Brain microvascular endothelial cell (primary cell): Measurements from ENCODE around the gene COL23A1.

Experiments used
- DNase-seq: peaks from one replicate; pipeline ENCODE4 v3.0.0-alpha.2; 2020
- H3K27ac ChIP-seq: fragments of 250-450 bp; sonication (Bioruptor Pico); 2 replicates; pipeline ENCODE4 v1.5.1; 2020; ENCODE audit warnings: mild to moderate bottlenecking, moderate library complexity
- H3K27me3 ChIP-seq: fragments of 250-450 bp; sonication (Bioruptor Pico); replicated peaks from 2 replicates; pipeline ENCODE4 v1.5.1; 2020; ENCODE audit warnings: mild to moderate bottlenecking
- H3K36me3 ChIP-seq: fragments of 250-450 bp; sonication (Bioruptor Pico); replicated peaks from 2 replicates; pipeline ENCODE4 v1.5.1; 2020; ENCODE audit warnings: mild to moderate bottlenecking
- H3K4me3 ChIP-seq: 2 replicates; pipeline ENCODE4 v1.5.1; 2011; ENCODE audit warnings: low read depth, mild to moderate bottlenecking, control low read depth, low read length, moderate library complexity
- in situ Hi-C: cut with HindIII; loops from 2 replicates; pipeline ENCODE4 v1.10.0; 2017; ENCODE audit warnings: low sequenced_read_pairs, low pct_ligation_motif_present
- TF ChIP-seq, protein P1 (sequence below): IDR thresholded peaks from 2 replicates; pipeline ENCODE4 v1.5.1; 2011; ENCODE audit warnings: low read depth, mild to moderate bottlenecking, moderate library complexity, low read length, control low read depth, inconsistent platforms; ENCODE audit errors: missing control alignments

The COL23A1 gene

DNA sequence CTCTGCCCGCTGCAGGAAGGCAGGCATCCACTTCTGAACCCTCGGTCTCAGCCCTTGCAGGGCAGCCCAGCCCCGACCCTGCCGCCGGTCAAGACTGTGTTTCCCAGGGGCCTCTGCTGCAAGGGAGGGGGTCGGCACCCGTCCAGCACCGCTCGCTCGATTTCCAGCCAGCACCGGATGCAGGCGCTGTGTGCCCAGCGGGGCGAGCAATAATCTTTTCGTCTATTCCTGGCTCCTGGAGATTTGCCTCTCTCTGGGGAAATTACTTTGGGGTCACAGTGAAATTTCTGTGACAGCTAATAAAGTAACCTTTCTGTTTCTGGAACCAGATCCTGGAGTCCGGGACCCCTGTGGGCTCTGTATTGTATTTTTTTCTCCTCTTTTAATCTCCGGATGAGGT, 155.3 kb downstream of the COL23A1 start:
- no peak for DNase-seq
- H3K27me3 ChIP-seq = no peaks in the 10 kb centered on the region
- H3K27ac ChIP-seq = no peak overlapping the region
- H3K4me3 ChIP-seq = no peak overlapping the region
- H3K36me3 ChIP-seq = no peaks in the 10 kb centered on the region
- TF ChIP-seq, protein P1, sequence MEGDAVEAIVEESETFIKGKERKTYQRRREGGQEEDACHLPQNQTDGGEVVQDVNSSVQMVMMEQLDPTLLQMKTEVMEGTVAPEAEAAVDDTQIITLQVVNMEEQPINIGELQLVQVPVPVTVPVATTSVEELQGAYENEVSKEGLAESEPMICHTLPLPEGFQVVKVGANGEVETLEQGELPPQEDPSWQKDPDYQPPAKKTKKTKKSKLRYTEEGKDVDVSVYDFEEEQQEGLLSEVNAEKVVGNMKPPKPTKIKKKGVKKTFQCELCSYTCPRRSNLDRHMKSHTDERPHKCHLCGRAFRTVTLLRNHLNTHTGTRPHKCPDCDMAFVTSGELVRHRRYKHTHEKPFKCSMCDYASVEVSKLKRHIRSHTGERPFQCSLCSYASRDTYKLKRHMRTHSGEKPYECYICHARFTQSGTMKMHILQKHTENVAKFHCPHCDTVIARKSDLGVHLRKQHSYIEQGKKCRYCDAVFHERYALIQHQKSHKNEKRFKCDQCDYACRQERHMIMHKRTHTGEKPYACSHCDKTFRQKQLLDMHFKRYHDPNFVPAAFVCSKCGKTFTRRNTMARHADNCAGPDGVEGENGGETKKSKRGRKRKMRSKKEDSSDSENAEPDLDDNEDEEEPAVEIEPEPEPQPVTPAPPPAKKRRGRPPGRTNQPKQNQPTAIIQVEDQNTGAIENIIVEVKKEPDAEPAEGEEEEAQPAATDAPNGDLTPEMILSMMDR = no peak
- in situ Hi-C loops = no loop called here

GRCh38 chr5:178434016-178434761, 156.0 kb downstream of the COL23A1 start:
- TF ChIP-seq, protein P1 = no peak
- Histone ChIP-seq H3K27ac (no peak overlapping the region), H3K27me3 (no peaks in the 10 kb centered on the region), H3K36me3 (no peaks in the 10 kb centered on the region), H3K4me3 (no peak overlapping the region)
- DNase-seq = no peak
- in situ Hi-C loops = no loop called here

GRCh38 chr5:178433273-178433775, 156.9 kb downstream of the COL23A1 start:
- Histone ChIP-seq H3K27ac (no peak overlapping the region), H3K27me3 (no peaks in the 10 kb centered on the region), H3K4me3 (no peak overlapping the region), H3K36me3 (no peaks in the 10 kb centered on the region)
- in situ Hi-C loops = no loop called here
- DNase-seq = no peak
- TF ChIP-seq, protein P1 = no peak

- H3K36me3 ChIP-seq = no peaks in the 10 kb centered on the region
- H3K27me3 ChIP-seq = no peaks in the 10 kb centered on the region
- no peak overlapping the region for H3K4me3 ChIP-seq
- TF ChIP-seq, protein P1 = no peak
- H3K27ac ChIP-seq = no peak overlapping the region
- no peak for DNase-seq
- in situ Hi-C loops = no loop called here
These were observed 157.5 kb downstream of the COL23A1 start for GRCh38 chr5:178432421-178433272.

DNA sequence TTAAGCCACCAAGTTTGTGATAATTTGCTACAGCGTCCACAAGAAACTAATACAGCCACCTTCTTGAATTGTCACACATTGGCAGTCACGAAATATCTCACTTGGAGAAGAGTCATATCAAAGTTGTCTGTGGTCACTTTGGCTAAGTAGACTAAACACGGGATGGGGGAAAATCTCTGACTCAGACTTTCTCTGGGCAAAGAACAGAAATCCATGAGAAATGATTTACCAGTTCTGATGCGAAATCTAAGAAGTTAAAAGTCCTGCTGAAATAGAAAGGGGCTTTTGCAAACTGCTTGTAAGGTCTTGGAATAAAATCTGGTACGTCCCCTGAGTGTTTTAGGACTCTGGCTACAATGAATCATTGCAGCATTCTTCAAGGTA, 158.4 kb downstream of the COL23A1 start:
- DNase-seq = no peak
- TF ChIP-seq, protein P1 = no peak
- in situ Hi-C loops = no loop called here

More for the DNA sequence above, 158.4 kb downstream of the COL23A1 start:
- Histone ChIP-seq H3K4me3 (no peak overlapping the region), H3K27ac (no peak overlapping the region), H3K36me3 (no peaks in the 10 kb centered on the region), H3K27me3 (no peaks in the 10 kb centered on the region)
